Suppressor macrophage (primary cell): ENCODE results near the gene CCNY.

Experiments
- DNase-seq, 4 experiments: peaks; one replicate each; pipeline ENCODE4 v3.0.0-alpha.2; 2020 to 2022

CCNY gene

GRCh38 chr10:35564341-35564968 lies 228.1 kb downstream of the CCNY start:
- peak; percentile 77 to 90 (median 89) for DNase-seq

GRCh38 chr10:35565602-35566081 lies 229.3 kb downstream of the CCNY start:
- no peak for DNase-seq

GRCh38 chr10:35567951-35568350 lies 231.6 kb downstream of the CCNY start:
- DNase-seq: no peak

GRCh38 chr10:35568483-35569015 lies 232.2 kb downstream of the CCNY start:
- no peak for DNase-seq

- DNase-seq: no peak
These were observed 232.9 kb downstream of the CCNY start for GRCh38 chr10:35569111-35569707.

- no peak for DNase-seq
These were observed 233.5 kb downstream of the CCNY start for GRCh38 chr10:35569836-35570235.

GRCh38 chr10:35570397-35570796 lies 234.1 kb downstream of the CCNY start:
- no peak for DNase-seq

- DNase-seq: no peak
These were observed 236.3 kb downstream of the CCNY start for GRCh38 chr10:35572583-35572982.

- DNase-seq: no peak
These were observed 237.5 kb downstream of the CCNY start for GRCh38 chr10:35573796-35574195.

GRCh38 chr10:35574924-35575352 lies 238.6 kb downstream of the CCNY start:
- peak in 1 of 4 experiments; percentile 13 for DNase-seq

GRCh38 chr10:35575640-35576039 lies 239.3 kb downstream of the CCNY start:
- DNase-seq: no peak

GRCh38 chr10:35576730-35577129 lies 240.4 kb downstream of the CCNY start:
- DNase-seq: no peak

- DNase-seq: no peak
These were observed 241.8 kb downstream of the CCNY start for GRCh38 chr10:35577926-35578617.

GRCh38 chr10:35578618-35578956 lies 242.3 kb downstream of the CCNY start:
- no peak for DNase-seq

GRCh38 chr10:35579116-35579515 lies 242.8 kb downstream of the CCNY start:
- DNase-seq: no peak

GRCh38 chr10:35579726-35580422 lies 243.6 kb downstream of the CCNY start:
- no peak for DNase-seq

- DNase-seq: no peak
These were observed 244.1 kb downstream of the CCNY start for GRCh38 chr10:35580423-35580770.

GRCh38 chr10:35581655-35582054 lies 245.3 kb downstream of the CCNY start:
- no peak for DNase-seq

- DNase-seq: no peak
These were observed 248.6 kb downstream of the CCNY start for GRCh38 chr10:35584946-35585345.

- DNase-seq: no peak
These were observed 249.0 kb downstream of the CCNY start for GRCh38 chr10:35585356-35585755.

- DNase-seq: no peak
These were observed 249.7 kb downstream of the CCNY start for GRCh38 chr10:35585903-35586535.

GRCh38 chr10:35588836-35589235 lies 252.5 kb downstream of the CCNY start:
- no peak for DNase-seq

- no peak for DNase-seq
These were observed 256.1 kb downstream of the CCNY start for GRCh38 chr10:35592441-35592840.
